Measurements from ENCODE around the gene HSD17B3.
A peak's percentile ranks its signal among the peaks of the same experiment; 100 is the strongest.
"Not testable (repeated sequence)": the region's sequence is repeated elsewhere in the genome, so short reads cannot be mapped to it uniquely, and the experiment has no call there.

The HSD17B3 gene

GRCh38 chr9:96321515-96321914, 19.5 kb upstream of the HSD17B3 start:
- H3K27ac ChIP-seq = no peak overlapping the region
- TF ChIP-seq CTCF (IDR thresholded peaks at IDR 0.05) (no peak), ZFX (IDR thresholded peaks at IDR 0.05; ENCODE audit: borderline replicate concordance) (no peak)

- no peak overlapping the region for H3K27ac ChIP-seq
- TF ChIP-seq ZFX (IDR thresholded peaks at IDR 0.05; ENCODE audit: borderline replicate concordance) (no peak), CTCF (IDR thresholded peaks at IDR 0.05) (no peak)
These were observed 18.8 kb upstream of the HSD17B3 start for GRCh38 chr9:96320749-96321280.

GRCh38 chr9:96318921-96319565, 17.1 kb upstream of the HSD17B3 start:
- TF ChIP-seq CTCF (IDR thresholded peaks at IDR 0.05) = no peak
- TF ChIP-seq ZFX (IDR thresholded peaks at IDR 0.05; ENCODE audit: borderline replicate concordance) = no peak
- H3K27ac ChIP-seq = no peak overlapping the region

GRCh38 chr9:96317335-96317980, 15.5 kb upstream of the HSD17B3 start:
- H3K27ac ChIP-seq = no peak overlapping the region
- no peak for TF ChIP-seq ZFX (IDR thresholded peaks at IDR 0.05; ENCODE audit: borderline replicate concordance)
- TF ChIP-seq CTCF (IDR thresholded peaks at IDR 0.05) = peak; percentile 96

GRCh38 chr9:96309850-96310249, 7.9 kb upstream of the HSD17B3 start:
- no peak for TF ChIP-seq CTCF (IDR thresholded peaks at IDR 0.05)
- TF ChIP-seq ZFX (IDR thresholded peaks at IDR 0.05; ENCODE audit: borderline replicate concordance) = no peak
- H3K27ac ChIP-seq = no peak overlapping the region

- H3K27ac ChIP-seq = not testable (repeated sequence)
These were observed 5.0 kb upstream of the HSD17B3 start for GRCh38 chr9:96306958-96307357.

- no peak overlapping the region for H3K27ac ChIP-seq
- TF ChIP-seq ZFX (IDR thresholded peaks at IDR 0.05; ENCODE audit: borderline replicate concordance) (no peak), CTCF (IDR thresholded peaks at IDR 0.05) (no peak)
These were observed 3.2 kb upstream of the HSD17B3 start for GRCh38 chr9:96305171-96305570.

Data from 22Rv1 (cell line).